B cell (primary cell): ENCODE data around the gene TRAP1.

Source experiments
- EZH2 ChIP-seq: IDR thresholded peaks from 2 replicates; pipeline ENCODE4 v1.6.1; 2012; ENCODE audit warnings: borderline replicate concordance, low read depth, mild to moderate bottlenecking, moderate library complexity, low read length; ENCODE audit not compliant: insufficient read depth, poor library complexity, severe bottlenecking
- TF ChIP-seq, protein P1 (sequence below): fragments of 200-600 bp; IDR thresholded peaks from one replicate; pipeline ENCODE4 v1.8.0; 2022; ENCODE audit warnings: antibody characterized with exemption, mild to moderate bottlenecking

DNA sequence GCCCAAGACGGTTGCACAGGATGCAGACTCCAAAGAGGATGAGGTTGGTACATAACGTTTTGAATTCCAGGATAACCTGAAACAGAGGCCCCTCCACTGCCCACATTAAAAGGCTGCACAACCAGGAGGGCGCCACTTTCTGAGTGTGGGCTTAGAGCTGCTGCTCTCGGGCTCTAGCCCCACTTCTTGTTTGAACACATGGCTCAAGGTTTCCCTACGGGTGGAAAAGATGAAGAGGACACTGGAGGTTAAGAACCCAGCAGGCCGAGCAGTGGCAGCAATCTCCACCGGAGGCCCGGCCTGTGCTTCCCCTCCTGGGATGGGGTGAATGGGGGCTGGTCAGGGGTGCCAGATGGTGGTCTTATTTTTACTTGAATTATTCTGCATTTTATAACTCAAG, 8.0 kb upstream of the TRAP1 start:
- TF ChIP-seq, protein P1, sequence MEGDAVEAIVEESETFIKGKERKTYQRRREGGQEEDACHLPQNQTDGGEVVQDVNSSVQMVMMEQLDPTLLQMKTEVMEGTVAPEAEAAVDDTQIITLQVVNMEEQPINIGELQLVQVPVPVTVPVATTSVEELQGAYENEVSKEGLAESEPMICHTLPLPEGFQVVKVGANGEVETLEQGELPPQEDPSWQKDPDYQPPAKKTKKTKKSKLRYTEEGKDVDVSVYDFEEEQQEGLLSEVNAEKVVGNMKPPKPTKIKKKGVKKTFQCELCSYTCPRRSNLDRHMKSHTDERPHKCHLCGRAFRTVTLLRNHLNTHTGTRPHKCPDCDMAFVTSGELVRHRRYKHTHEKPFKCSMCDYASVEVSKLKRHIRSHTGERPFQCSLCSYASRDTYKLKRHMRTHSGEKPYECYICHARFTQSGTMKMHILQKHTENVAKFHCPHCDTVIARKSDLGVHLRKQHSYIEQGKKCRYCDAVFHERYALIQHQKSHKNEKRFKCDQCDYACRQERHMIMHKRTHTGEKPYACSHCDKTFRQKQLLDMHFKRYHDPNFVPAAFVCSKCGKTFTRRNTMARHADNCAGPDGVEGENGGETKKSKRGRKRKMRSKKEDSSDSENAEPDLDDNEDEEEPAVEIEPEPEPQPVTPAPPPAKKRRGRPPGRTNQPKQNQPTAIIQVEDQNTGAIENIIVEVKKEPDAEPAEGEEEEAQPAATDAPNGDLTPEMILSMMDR = no peak
- no peak for TF ChIP-seq EZH2
